Ureter (tissue), 1 donor: ENCODE measurements around the gene POU2AF1. TPM values are rescaled to one million over a fixed set of nuclear protein-coding genes. Genes with fewer than 3 reads are reported as not detected.

Experiments used
- DNase-seq: peaks from one replicate; pipeline ENCODE4 v3.0.0-alpha.2; 2020; ENCODE audit warnings: low spot score
- total RNA-seq: library from RNA; stranded (reverse); gene quantifications from one replicate; pipeline ENCODE4 v1.2.4, GENCODE V29; 2023
- donor health status: DM: yes; HTN: yes; CAD: no.

Gene POU2AF1
- total RNA-seq, 1 donor from 2014 or later, result 21.7 TPM

DNA sequence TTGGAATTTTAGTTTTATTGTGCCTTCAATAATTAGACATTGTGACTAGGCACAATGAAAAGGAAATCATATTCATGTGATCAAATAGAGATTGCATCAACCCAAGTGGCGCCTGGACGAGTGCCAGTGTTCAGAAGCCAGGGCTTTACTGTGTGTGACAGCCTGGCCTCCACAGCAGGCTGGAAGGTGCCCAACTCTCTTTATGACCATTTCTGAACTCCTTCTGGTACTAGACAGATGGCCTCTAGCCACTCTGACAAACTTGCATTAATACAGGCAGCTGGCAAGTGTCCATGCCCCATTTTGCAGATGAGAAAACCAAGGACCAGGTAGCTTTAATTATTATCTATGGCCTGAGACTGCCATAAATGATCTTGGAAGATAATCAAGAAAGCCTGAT lies 8.3 kb upstream of the POU2AF1 start:
- DNase-seq, result peak; percentile 62

DNA sequence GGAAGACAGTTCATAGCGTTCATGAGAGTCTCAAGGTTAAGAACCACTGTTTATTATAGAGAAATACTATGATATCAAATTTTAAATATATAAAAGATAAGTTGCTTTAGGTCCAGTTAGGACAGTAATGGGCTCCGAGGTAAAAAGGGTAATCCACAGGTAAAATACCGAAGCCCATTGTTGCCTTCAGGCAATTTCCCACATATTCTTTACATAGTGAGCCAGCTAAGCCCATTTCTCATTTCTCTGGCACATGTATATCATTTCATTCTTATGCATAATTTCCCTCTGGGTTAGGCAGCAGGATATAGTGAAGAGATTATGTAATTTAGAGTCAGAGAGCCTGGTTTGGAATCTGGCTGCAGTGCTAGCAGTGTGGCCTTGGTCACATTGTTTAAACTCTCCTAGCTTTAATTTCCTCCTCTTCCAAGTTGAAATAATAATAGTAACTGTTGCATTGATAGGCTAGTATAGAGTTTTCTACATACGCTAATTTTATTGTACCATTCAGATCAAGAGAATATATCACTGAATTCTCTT lies 7.6 kb upstream of the POU2AF1 start:
- DNase-seq, result no peak

DNA sequence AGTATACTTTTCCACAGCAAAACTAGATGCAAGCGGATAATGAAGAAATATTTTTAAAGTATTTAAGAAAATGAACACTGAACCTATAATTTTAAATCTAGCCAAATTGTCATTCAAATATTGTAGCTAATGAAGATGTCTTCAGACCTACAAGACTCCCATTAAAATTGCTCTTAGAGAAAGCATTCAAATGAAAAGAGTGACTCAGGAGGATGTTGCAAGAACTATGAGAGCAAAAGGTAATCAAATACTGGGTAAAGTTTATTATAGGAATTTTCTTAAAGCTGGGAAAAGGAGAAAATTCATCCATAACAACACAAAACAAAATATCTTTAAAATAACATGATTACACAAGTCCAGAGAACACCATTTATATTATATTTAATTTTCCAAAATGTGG lies 5.4 kb upstream of the POU2AF1 start:
- no peak for DNase-seq

DNA sequence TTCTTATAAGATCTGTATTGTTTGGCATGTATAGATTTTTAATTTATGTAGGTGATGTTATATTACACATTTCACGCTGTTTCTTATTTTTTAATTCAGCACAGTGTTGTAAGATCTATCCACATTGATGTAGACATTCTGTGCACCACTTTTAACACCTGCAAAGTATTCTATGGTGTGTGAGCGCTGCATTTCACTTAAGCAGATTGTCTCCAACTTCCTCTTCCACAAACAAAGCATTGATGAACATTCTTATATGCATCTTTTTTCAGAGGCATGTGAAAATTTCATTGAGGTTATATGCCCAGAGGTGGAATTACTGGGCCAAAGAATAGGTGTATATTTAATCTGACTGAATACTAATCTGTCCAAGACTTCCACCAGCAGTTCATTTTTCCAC lies 3.4 kb upstream of the POU2AF1 start:
- DNase-seq, result no peak

DNA sequence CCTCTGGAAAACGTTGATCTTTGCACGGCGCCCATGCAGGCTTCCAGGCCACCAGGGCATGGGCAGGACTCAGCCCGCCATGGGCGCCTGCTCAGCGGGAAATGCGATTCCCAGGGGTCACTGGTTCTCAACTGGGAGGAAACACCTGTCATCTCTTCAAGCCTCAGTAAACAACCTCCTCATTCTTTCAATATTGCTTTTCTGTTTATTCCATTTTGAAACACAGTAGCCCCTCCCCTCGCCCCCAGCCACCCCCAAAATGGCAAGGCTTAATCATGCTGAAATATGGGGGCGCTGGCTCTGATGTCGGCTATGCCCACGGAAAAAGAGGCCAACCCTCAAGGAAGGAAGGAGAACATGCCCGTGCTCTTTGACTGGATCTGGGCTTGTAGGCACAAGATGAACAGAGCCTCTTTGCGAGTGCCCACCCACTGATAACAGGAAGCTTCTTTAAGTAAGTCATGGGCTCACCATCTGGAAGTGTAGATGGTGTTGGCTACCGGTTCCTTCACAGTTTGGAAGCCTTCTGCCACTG lies 594 bp upstream of the POU2AF1 start:
- no peak for DNase-seq

DNA sequence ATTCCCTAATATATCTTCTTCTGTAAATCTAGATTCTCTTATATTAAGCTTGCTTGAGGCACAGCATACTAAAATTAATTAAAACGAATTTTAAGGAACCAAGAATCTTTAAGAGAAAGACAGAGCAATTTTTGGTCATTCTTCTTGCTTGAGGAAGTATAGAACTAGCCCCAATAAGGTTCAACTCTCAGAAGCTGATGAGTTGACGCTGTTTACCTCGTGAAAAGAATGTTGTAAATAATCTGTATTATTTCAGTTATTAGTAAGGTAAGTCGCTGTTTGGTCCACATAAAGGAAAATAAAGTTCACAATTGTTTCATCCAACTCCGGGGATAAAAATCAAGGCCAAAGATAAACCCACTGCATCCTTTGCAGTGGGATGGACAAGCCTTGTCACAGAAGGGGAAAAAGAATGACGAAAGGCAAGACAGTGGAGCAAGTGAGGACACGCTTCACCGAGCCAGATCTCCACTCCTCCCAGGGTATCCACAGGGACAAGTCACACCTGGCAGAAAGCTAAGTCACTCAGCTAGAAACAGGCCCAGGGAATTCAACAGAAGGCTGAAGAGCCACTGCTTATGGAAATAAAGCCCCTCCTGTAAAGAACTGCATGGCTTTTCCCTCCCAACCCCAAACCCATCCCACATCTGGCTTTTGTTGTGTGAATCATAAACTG lies 752 bp downstream of the POU2AF1 start:
- no peak for DNase-seq

DNA sequence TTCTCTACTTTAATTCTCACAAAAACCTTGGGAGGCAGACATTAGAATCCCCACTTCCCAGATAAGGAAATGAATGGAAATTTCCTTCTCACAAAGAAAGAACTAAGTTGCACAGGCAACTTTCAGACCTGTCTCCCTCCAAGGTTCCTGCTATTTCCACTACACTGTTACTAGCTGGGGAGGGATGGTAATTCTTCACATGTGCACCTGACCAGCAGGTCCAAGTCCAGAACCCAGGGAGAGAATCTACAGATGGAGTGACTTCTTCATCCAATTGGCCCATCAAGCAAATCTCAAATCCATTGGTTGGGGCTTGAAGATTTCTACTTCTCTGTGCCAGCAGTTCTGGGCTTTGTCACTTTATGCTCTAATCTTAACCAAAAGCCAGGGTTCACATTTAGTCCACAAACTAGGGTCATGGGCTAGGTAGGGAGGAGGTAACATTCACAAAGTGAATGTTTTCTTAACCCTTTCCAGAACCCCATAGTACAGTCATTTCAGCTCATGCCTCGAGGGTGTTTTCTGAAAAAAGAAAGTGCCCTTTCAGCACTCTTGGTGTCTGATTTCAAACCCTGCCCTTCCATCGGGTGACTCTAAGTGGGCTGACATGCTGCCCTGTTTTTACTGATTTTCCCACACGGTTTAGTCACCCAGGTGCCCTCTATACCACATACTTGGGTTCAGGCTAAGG lies 2.7 kb downstream of the POU2AF1 start:
- DNase-seq, result no peak

DNA sequence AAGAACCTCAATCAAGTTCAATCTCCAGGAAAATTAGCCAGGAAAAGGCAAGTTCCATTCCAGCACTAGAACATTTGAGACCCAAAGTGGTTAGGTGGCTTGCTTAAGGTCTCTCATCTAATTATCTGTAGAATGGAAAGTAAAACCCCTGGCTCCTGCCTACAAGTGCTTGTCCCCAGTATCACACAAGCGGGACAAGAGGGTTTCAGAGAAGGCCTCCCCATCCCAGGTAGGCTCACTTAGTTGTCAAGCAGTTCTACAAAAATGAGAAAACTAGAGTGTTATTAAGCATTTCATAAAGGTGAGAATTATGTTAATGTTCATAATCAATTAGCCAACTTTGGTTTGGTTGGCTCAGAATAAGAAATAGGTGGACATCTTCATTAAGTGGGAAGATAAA lies 5.5 kb downstream of the POU2AF1 start:
- DNase-seq, result no peak

DNA sequence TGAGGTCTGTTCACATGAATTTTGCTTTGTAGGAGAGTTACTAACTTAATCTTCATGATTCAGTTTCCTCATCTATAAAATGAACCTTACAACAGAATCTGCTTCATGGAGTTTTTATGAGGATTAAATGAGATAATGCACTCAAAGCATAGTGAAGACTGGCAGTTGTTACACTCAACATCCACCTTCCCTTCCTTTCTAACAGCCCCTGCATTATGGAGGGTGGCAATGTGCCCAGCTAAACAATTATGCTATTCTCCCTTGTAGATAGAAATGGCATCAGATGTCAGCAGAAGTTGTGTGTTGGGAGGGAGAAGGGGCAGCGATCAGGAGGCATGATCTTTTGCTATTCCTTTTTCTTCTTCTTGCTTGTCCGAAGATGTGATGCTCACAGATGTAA lies 6.5 kb downstream of the POU2AF1 start:
- no peak for DNase-seq

DNA sequence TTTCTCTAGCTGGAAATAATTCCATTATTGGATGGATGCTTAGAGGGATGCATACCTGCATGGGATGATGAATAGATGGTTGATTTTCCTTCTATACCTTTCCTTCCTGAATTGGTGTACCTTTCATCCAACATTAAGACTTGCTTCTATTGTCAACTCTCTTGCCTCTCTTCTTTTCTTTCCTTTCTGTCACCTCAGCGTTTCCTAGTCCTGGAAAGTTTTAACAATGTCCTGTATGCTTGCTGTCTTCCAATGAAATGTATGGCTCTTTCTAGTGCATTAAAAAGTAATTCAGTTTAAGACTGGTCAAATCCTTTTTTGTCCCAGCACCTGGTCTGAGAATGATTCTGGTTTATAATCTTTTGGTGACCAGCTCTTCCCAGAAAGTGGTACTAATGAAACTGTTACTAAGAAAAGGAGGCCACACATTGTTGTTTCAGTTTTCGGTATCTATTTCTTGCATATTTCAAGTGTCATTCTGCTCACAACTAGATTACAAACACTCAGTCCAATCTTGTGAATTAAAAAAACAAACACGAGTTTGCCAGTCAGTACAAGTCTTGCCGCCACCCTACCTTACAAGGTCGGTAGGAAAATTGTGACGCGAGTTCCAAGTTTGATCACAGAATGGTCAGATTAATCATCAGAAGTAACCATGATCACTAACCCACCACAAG lies 8.0 kb downstream of the POU2AF1 start:
- DNase-seq, result no peak

DNA sequence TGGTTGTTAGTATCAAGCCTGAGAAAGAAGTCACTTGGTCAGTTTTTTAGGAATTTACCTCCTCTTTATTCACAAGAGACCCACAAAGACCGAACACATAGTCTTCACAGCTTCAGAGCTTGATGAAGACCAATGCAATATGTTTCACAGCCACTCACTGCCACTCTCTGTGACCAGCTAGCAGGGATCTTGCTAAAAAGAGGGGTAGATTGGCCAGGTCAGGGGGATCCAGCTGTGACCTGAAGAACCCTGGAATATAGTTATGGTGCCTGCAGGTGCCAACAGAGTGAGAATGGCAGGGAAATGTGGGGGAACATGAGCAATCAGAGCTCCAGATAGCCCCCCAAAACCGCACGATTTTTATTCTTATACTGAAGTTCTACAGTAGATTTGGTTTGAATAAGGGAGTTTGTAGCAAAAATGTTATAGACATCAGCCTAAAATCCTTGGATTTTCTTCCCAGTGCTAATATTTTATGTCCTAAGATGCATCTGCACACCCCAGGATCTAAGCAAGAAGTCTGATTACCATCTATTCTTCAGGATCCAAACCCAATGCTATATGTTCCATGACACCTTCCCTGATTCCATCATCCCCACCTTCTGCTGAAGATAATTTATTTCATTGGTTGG lies 8.7 kb downstream of the POU2AF1 start:
- no peak for DNase-seq

DNA sequence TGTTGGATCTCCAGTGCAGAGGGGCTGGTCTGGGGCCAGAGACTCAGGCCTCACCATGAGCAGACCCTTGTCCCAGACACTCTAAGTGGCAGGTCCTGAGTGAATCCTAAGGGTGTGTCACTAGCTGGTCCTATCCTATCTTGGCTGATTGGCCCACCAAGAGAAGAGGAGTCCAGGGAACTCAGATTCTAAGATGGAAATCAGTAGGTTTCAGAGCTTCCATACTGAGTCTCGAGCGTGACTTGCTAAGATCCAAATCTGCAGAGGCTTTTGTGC lies 10.9 kb downstream of the POU2AF1 start:
- DNase-seq, result no peak

DNA sequence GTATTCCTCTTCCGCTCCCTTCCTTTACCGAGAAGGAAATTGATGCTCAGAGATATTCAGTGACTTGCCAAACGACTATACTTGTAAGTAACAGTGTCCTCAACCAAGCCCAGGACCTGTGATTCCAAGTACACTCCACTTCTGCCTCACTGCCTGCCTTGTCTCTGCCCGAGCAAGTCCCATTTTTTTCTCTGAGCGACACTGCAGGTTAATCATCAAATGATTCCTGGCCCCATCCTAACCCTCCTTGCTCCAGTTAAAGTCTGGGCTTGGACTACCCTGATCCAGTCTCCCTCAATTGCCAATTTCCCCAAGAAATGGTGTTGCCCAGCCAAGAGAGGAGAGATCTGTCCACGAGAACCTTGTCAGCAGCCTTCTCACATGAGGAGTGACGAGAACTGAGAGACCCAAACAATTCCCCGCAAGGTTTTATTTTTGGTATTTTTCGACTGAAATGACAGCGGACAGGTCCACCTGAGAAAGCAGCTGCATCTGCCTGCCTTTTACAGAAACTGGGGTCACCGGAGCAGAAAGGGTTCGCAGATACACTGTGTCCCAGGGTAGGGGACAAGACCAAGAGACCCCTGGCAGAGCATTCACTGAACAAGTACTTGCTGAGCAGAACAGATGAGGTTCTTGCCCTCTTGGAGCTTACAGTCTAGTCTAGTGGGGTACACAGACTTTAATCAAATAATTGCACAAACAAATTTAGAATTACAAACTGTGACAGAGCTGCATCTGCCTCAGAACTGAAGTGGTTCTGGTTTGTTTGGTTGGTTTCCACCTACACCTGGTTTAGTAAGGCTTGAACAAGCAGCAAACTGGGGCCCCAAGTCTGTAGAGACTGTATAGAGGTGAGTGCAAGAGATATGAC lies 11.4 kb downstream of the POU2AF1 start:
- DNase-seq, result no peak

DNA sequence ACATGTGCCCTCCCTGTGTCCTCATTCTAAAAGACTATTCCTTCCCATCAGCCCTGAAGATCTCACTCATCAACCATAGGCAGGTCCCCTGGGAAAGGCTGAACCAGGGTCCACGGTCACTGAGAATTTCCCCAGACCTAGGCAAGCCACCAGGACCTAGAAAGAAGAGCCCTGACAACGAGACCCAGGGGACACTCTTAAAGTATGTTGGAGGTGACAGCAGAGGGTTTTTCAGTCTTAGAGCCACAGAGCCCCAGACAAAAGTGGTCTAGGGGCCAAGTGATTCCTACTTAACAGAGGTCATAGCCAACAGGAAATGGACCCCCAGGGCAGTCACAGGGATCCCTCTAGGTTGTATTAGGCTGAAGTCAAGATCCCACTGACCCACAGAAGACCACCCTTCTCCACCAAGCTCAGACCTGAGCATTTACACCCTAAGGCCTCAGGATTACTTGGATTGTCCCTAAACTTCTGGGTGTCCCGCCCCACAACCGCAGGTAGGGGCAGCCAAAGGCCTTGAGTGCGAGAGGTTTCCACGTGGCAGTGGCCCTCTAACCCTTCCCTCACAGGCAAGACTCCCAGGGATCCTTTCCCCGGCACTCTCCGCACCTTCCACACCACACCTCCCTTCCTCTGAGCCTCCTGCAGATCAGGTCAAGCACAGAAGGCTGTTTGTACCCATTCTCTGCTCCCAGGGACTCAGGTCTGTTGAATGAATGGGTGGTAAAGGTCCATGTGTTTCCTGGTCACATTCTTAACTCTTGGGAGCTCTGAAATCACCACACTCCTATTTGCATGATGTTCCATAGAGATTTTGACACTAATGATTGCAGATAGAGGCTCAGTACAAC lies 12.3 kb downstream of the POU2AF1 start:
- no peak for DNase-seq

DNA sequence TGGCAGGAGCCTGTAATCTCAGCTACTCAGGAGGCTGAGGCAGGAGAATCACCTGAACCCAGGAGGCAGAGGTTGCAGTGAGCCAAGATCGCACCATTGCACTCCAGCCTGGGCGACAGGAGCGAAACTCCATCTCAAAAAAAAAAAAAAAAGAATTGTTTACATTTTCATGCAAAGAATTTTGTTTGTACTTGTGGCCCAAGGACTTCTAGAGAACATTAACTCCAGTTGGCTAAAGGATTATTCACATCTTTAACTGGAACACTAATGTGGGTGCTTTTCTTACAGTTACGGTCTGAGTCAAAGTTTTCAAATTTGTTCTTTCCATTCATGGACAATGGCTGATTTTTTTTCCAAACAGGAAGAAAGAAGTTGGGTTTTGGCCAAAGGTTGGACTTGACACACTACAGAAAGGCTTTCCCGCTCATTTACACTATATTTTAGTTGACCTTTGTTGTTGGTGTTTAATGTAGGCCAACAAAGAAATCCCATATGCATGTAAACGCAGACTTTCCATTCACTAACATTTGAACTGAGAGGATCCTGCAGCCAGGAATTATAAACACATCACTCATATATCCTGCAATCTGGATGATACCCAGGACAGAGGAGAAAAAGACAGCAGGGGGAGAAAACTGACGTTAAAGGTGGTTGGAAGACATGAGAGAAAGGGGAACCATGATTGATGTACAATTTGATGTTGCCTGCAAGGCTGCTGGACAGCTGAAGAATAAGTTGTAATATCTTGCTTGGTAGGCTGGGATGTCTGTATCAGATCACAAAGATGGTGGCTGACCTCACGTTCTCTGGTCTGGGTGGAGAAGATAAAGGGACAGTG lies 13.1 kb downstream of the POU2AF1 start:
- no peak for DNase-seq

DNA sequence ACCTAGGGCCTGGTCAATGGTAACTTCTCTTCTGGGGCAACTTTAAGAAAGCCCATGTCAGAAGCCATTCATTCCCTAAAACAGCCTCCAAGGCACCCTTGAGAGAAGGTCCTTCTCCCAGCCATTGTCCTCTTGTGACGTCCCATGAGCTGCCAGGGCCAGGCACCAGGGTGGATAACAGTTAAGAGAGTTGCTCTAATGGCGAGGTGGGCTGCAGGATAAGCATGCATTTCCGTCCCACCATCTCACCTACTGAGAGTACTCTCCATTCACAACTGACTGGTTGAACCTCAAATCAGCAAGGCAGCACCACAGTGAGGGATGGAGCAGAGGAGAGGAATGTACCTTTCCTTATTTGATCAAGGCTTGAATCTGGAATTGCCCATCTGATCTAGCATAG lies 14.6 kb downstream of the POU2AF1 start:
- DNase-seq, result no peak

DNA sequence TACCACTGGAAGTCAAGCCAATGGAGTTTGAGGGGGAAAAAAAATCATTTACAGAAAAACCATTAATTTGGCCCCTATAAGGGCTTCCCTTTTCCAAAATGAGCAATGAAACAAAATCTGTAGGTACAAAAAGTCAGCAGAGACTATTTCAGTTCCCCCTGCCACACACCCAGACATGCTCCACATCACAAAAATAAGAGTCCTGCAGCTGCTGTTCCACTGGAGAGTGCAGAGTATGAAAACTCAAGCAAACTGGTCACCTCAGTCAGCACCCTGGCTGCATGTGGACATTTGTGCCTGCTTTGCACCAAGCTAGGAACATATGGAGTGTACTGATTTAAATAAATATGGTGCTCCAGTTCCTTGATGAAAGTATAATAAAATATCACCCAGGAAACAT lies 15.1 kb downstream of the POU2AF1 start:
- DNase-seq, result no peak

DNA sequence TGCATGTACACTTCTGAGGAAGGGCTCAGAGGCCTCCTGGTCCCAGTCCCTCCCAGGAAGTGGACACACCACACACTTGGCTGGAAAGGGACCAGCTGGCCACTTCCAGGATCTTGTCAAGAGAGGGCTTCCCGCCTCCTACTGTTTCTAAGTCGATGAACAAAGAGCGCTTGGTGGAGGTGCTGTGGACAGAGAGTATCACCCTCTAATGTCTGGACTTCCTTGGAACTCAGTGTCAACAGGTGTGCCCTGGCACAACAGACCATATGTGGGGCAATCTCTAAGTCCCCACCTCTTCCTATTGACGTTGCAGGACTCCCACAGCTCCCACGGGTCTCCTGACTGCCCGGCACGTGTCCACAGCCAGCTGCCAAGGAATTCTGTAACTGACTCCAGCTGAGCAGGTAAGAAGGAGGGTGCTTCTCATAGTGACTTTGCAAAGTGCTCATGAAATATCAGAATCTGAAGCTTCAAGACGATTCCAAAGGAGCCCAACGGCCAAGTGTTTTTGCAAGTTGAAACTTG lies 16.1 kb downstream of the POU2AF1 start:
- no peak for DNase-seq

DNA sequence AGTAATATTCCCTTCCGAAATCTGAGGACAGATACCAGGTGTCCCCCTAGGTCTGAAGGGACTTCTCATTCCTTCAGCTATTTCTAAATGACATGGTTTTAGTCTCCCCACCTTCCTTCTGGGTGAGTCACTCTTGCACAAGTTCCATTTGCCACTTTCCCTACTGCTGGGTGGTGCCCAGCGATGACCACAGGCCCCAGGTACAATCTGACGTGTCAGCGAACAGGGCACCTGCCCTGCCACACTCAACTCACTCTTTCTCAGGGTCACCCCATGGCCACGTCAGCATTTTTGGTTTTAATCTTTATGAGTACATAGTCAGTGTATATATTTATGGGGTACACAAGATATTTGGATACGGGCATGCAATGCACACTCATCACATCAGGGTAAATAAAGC lies 17.2 kb downstream of the POU2AF1 start:
- DNase-seq, result no peak
